GM23338 (cell line): ENCODE data around the gene ARHGEF37. TPM values are rescaled to one million over a fixed set of nuclear protein-coding genes. Genes with fewer than 3 reads are reported as not detected.

Experiments used
- ATAC-seq: fragments of 200-7000 bp; cut with Tn5 transposase; 3 replicates; pipeline ENCODE4 v1.9.1; 2020
- DNase-seq: peaks from one replicate; pipeline ENCODE4 v3.0.0-alpha.2; 2015; ENCODE audit warnings: low spot score
- H2AFZ ChIP-seq: fragments of 200-600 bp; sonication (generic); 2 replicates; pipeline ENCODE4 v1.8.0; 2016; ENCODE audit warnings: antibody characterized with exemption, mild to moderate bottlenecking, moderate library complexity
- H3F3A ChIP-seq: fragments of 200-600 bp; sonication (generic); replicated peaks from 2 replicates; pipeline ENCODE4 v1.8.0; 2017; ENCODE audit warnings: antibody characterized with exemption, mixed run types, low read depth
- H3K27ac ChIP-seq: fragments of 200-600 bp; sonication (generic); 2 replicates; pipeline ENCODE4 v1.6.1; 2016; ENCODE audit warnings: low read depth
- H3K27me3 ChIP-seq: fragments of 200-600 bp; sonication (generic); 2 replicates; pipeline ENCODE4 v1.8.0; 2016; ENCODE audit warnings: mild to moderate bottlenecking, mixed run types, moderate library complexity; ENCODE audit not compliant: insufficient read depth
- H3K36me3 ChIP-seq: fragments of 200-600 bp; sonication (generic); 2 replicates; pipeline ENCODE4 v1.8.0; 2016; ENCODE audit warnings: mild to moderate bottlenecking; ENCODE audit not compliant: insufficient read depth
- H3K4me1 ChIP-seq: fragments of 200-600 bp; sonication (generic); 2 replicates; pipeline ENCODE4 v1.8.0; 2016; ENCODE audit warnings: mild to moderate bottlenecking, moderate library complexity; ENCODE audit not compliant: insufficient read depth
- H3K4me2 ChIP-seq: fragments of 200-600 bp; sonication (generic); 2 replicates; pipeline ENCODE4 v1.7.1; 2017; ENCODE audit warnings: mixed run types
- H3K4me3 ChIP-seq: fragments of 200-600 bp; sonication (generic); 2 replicates; pipeline ENCODE4 v1.6.1; 2016; ENCODE audit warnings: mixed run types
- H3K79me2 ChIP-seq: fragments of 200-600 bp; sonication (generic); replicated peaks from 2 replicates; pipeline ENCODE4 v1.8.0; 2017; ENCODE audit warnings: mild to moderate bottlenecking; ENCODE audit not compliant: insufficient read depth
- H3K9me2 ChIP-seq: fragments of 200-600 bp; sonication (generic); 2 replicates; pipeline ENCODE4 v1.8.0; 2017; ENCODE audit not compliant: insufficient read depth
- H4K20me1 ChIP-seq: fragments of 200-600 bp; sonication (generic); replicated peaks from 2 replicates; pipeline ENCODE4 v1.8.0; 2017; ENCODE audit warnings: mild to moderate bottlenecking; ENCODE audit not compliant: insufficient read depth
- H3K27ac Mint-ChIP-seq: 2 replicates; pipeline ENCODE4 v1.8.0; 2020; ENCODE audit warnings: inconsistent platforms, mild to moderate bottlenecking, moderate library complexity, mixed read lengths
- H3K27me3 Mint-ChIP-seq: 3 replicates; pipeline ENCODE4 v1.8.0; 2022; ENCODE audit warnings: low read depth, mild to moderate bottlenecking, moderate library complexity, mixed read lengths, inconsistent platforms; ENCODE audit not compliant: insufficient read depth, poor library complexity
- H3K36me3 Mint-ChIP-seq: 3 replicates; pipeline ENCODE4 v1.8.0; 2021; ENCODE audit warnings: low read depth, mild to moderate bottlenecking, inconsistent platforms, moderate library complexity, mixed read lengths
- H3K4me1 Mint-ChIP-seq: 3 replicates; pipeline ENCODE4 v1.8.0; 2020; ENCODE audit warnings: mild to moderate bottlenecking, inconsistent platforms, mixed read lengths
- H3K4me3 Mint-ChIP-seq: 3 replicates; pipeline ENCODE4 v1.8.0; 2021; ENCODE audit warnings: moderate library complexity, mild to moderate bottlenecking, inconsistent platforms, mixed read lengths
- H3K9me3 Mint-ChIP-seq: 3 replicates; pipeline ENCODE4 v1.8.0; 2020; ENCODE audit warnings: moderate library complexity, mild to moderate bottlenecking, inconsistent platforms, mixed read lengths
- CREB1 ChIP-seq: fragments of 250-450 bp; sonication (Bioruptor Pico); IDR thresholded peaks from 2 replicates; pipeline ENCODE4 v1.5.0; 2020; ENCODE audit warnings: low read depth, mild to moderate bottlenecking, moderate library complexity
- CTCF ChIP-seq, 2 experiments: fragments of 200-600 bp in 1 of 2; sonication (generic) in 1 of 2; conservative IDR thresholded peaks; 2 replicates each; pipeline versions ENCODE4 v1.5.1 to v1.6.1; 2016 to 2017; ENCODE audit warnings: antibody characterized with exemption in 2 of 2, low read depth in 2 of 2, mild to moderate bottlenecking in 2 of 2, moderate library complexity in 1 of 2
- ETS1 ChIP-seq: IDR thresholded peaks from 2 replicates; pipeline ENCODE4 v1.6.1; 2016; ENCODE audit warnings: antibody characterized with exemption
- EZH2 ChIP-seq: fragments of 200-600 bp; sonication (generic); IDR thresholded peaks from one replicate; pipeline ENCODE4 v1.8.0; 2017; ENCODE audit warnings: antibody characterized with exemption, mild to moderate bottlenecking, low read depth; ENCODE audit not compliant: unreplicated experiment
- EZH2phosphoT487 ChIP-seq: fragments of 200-600 bp; sonication (generic); IDR thresholded peaks from one replicate; pipeline ENCODE4 v1.8.1; 2018; ENCODE audit warnings: antibody characterized with exemption; ENCODE audit not compliant: unreplicated experiment
- JUNB ChIP-seq: IDR thresholded peaks from one replicate; pipeline ENCODE4 v1.6.1; 2016; ENCODE audit warnings: antibody characterized with exemption; ENCODE audit not compliant: unreplicated experiment
- NANOG ChIP-seq: IDR thresholded peaks from 2 replicates; pipeline ENCODE4 v1.6.1; 2016; ENCODE audit warnings: antibody characterized with exemption, borderline replicate concordance
- POLR2AphosphoS5 ChIP-seq: IDR thresholded peaks from 2 replicates; pipeline ENCODE4 v1.6.1; 2016; ENCODE audit warnings: antibody characterized with exemption, low read depth
- REST ChIP-seq: IDR thresholded peaks from one replicate; pipeline ENCODE4 v1.6.1; 2018; ENCODE audit warnings: antibody characterized with exemption; ENCODE audit not compliant: unreplicated experiment
- STAT1 ChIP-seq: IDR thresholded peaks from one replicate; pipeline ENCODE4 v1.6.1; 2016; ENCODE audit warnings: antibody characterized with exemption; ENCODE audit not compliant: unreplicated experiment
- ZNF331 ChIP-seq: fragments of 250-450 bp; sonication (Bioruptor Pico); IDR thresholded peaks from 2 replicates; pipeline ENCODE4 v1.5.0; 2020; ENCODE audit warnings: low read depth, mild to moderate bottlenecking, moderate library complexity
- polyA plus RNA-seq: library from polyadenylated mRNA; unstranded; fragments of >200 nt; fragmentation: Nextera tagmentation; extraction: Ambion mirVana; gene quantifications from 2 replicates; pipeline ENCODE4 v1.2.1, GENCODE V29; 2016
- total RNA-seq: library from RNA; depleted of rRNA; stranded (reverse); fragments of >200 nt; shearing (Covaris generic); gene quantifications from 2 replicates; pipeline ENCODE4 v1.2.3, GENCODE V29; 2014

The ARHGEF37 gene
- total and polyA plus RNA-seq, 2 experiments from 2014 or later, result 0.14 to 0.79 TPM

- H4K20me1 ChIP-seq, result no peaks in the 10 kb centered on the region
- H3K4me2 ChIP-seq, result no peak overlapping the region
- ATAC-seq, result no peak
- Mint-ChIP-seq H3K27ac (no peak overlapping the region), H3K4me1 (no peaks in the 10 kb centered on the region; the same call in 2 of the 3 replicates), H3K4me3 (no peak overlapping the region), H3K27me3 (peaks cover 2% of the 10 kb centered on the region), H3K36me3 (no peaks in the 10 kb centered on the region), H3K9me3 (no peaks in the 10 kb centered on the region)
- H3K27me3 ChIP-seq, result no peaks in the 10 kb centered on the region
- DNase-seq, result no peak
- no peak for TF ChIP-seq EZH2
- TF ChIP-seq REST, result no peak
- no peak for TF ChIP-seq EZH2phosphoT487
- TF ChIP-seq CTCF (conservative IDR thresholded peaks at IDR 0.05; ENCODE audit: low read depth in 2 of 2), result no peak
- TF ChIP-seq STAT1, result no peak
- TF ChIP-seq NANOG, result no peak
- no peak for TF ChIP-seq CREB1
- H3K4me3 ChIP-seq, result no peak overlapping the region
- H2AFZ ChIP-seq, result no peak overlapping the region
- no peaks in the 10 kb centered on the region for H3F3A ChIP-seq
- no peak overlapping the region for H3K27ac ChIP-seq
- H3K79me2 ChIP-seq, result no peaks in the 10 kb centered on the region
- no peaks in the 10 kb centered on the region for H3K9me2 ChIP-seq
- H3K4me1 ChIP-seq, result no peaks in the 10 kb centered on the region
- H3K36me3 ChIP-seq, result no peaks in the 10 kb centered on the region
Measured at GRCh38 chr5:149603210-149603609, 21.9 kb downstream of the ARHGEF37 start.

GRCh38 chr5:149603920-149604319 is 22.6 kb downstream of the ARHGEF37 start:
- H3K4me3 Mint-ChIP-seq, result no peak overlapping the region
- no peak overlapping the region for H3K4me2 ChIP-seq
- TF ChIP-seq ETS1 (no peak), POLR2AphosphoS5 (no peak), ZNF331 (CRISPR knock-in tag) (no peak), JUNB (no peak), STAT1 (no peak), CTCF (conservative IDR thresholded peaks at IDR 0.05; ENCODE audit: low read depth in 2 of 2) (no peak)

More at GRCh38 chr5:149603920-149604319, 22.6 kb downstream of the ARHGEF37 start:
- Mint-ChIP-seq H3K4me1 (no peaks in the 10 kb centered on the region), H3K9me3 (no peaks in the 10 kb centered on the region), H3K27ac (no peak overlapping the region), H3K36me3 (no peaks in the 10 kb centered on the region), H3K27me3 (peaks cover 2% of the 10 kb centered on the region)
- H3K27ac ChIP-seq, result no peak overlapping the region
- H4K20me1 ChIP-seq, result no peaks in the 10 kb centered on the region
- H3K4me3 ChIP-seq, result no peak overlapping the region
- no peaks in the 10 kb centered on the region for H3K4me1 ChIP-seq
- ATAC-seq (no peak), DNase-seq (no peak)
- H3K36me3 ChIP-seq, result no peaks in the 10 kb centered on the region
- no peaks in the 10 kb centered on the region for H3K27me3 ChIP-seq
- H3F3A ChIP-seq, result no peaks in the 10 kb centered on the region
- no peaks in the 10 kb centered on the region for H3K79me2 ChIP-seq
- H3K9me2 ChIP-seq, result no peaks in the 10 kb centered on the region
- no peak overlapping the region for H2AFZ ChIP-seq
